A673 (cell line): Measurements from ENCODE around the gene PRKCB.

ENCODE experiments used
- EZH2 ChIP-seq: fragments of 200-600 bp; sonication (generic); IDR thresholded peaks from 2 replicates; pipeline ENCODE4 v1.6.1; 2017; ENCODE audit warnings: borderline replicate concordance, low read depth, mild to moderate bottlenecking, mixed read lengths, antibody characterized with exemption, low read length; ENCODE audit not compliant: poor library complexity, severe bottlenecking
- TF ChIP-seq, protein P1 (sequence below): fragments of 300-800, 200-600 bp; sonication (generic); conservative IDR thresholded peaks from 2 replicates; pipeline ENCODE4 v1.5.1; 2017; ENCODE audit warnings: low read depth, mild to moderate bottlenecking, antibody characterized with exemption, low read length, moderate library complexity, mixed read lengths

DNA sequence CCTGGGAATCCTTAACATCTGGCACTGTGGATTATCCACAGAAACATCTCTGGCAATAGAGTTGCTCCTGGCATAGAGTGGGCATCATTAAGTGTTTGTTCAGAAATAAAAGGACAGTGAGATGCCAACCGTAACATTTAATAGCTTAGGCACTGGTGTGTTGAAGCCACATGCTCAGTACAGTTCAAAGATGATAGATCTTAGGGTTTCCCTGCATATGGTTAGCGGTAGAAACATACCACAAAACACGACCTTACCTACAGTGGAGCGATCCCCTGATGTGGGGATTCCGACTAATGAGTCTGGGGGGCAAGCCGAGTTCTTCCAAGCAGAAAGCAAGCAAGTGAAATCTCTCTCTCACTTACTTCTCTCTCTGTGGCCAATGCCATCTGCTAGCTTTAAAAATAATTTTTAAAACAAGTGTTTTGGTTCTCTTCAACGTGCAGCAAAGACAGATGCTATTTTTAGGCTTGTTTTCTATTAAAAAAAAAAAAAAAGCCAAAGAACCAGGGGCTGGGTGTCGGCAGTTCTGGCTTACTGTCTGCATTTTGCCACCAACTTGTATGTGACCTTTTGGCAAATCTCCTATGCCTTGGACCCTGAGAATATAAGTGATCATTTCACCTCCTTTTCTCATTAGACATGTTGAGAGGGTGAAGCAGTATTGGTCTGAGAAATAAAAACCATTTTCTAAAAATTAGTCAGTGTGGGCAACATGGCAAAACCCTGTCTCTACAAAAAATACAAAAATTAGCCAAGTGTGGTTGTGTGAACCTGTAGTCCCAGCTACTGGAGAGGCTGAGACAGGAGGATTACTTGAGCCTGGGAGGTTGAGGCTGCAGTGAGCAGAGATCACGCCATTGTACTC, 331.1 kb downstream of the PRKCB start:
- TF ChIP-seq, protein P1, sequence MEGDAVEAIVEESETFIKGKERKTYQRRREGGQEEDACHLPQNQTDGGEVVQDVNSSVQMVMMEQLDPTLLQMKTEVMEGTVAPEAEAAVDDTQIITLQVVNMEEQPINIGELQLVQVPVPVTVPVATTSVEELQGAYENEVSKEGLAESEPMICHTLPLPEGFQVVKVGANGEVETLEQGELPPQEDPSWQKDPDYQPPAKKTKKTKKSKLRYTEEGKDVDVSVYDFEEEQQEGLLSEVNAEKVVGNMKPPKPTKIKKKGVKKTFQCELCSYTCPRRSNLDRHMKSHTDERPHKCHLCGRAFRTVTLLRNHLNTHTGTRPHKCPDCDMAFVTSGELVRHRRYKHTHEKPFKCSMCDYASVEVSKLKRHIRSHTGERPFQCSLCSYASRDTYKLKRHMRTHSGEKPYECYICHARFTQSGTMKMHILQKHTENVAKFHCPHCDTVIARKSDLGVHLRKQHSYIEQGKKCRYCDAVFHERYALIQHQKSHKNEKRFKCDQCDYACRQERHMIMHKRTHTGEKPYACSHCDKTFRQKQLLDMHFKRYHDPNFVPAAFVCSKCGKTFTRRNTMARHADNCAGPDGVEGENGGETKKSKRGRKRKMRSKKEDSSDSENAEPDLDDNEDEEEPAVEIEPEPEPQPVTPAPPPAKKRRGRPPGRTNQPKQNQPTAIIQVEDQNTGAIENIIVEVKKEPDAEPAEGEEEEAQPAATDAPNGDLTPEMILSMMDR = no peak
- no peak for TF ChIP-seq EZH2
